ENCODE measurements around the gene CELSR1. TPM values are rescaled to one million over a fixed set of nuclear protein-coding genes. Genes with fewer than 3 reads are reported as not detected.

CELSR1 gene
- total RNA-seq, 1 experiment from 2014 or later: 30.7 TPM

DNA sequence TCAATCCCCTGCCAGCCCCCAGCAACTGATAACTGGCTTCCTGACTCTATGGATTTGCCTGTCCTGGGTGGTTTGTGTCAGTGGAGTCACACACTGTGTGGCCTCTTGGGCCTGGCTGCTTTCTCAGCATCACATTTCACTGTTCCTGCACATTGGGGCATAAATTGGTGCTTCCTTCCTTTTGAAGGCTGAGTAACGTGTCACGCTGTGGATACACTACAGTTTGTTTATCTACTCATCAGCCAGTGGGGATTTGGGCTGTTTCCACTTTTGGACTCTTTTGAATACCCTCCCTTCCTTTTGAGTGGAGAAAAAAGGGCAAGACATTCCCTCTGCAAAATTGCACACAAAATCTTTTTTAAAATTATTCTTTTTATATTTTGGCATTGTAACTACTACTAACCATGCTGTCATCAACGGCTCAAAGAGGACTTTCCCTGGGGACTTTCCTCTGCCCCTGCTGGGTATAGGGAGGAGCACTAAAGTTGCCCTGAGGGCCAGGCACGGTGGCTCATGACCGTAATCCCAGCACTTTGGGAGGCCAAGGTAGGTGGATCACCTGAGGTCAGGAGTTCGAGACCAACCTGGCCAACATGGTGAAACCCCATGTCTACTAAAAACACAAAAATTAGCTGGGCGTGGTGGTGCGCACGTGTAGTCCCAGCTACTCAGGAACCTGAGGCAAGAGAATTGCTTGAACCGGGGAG, 7.8 kb upstream of the CELSR1 start:
- intact Hi-C loops (cut with micrococcal nuclease; ENCODE audit: unreplicated experiment) (no loop called here), in situ Hi-C loops (cut with HindIII; ENCODE audit: low pct_unique_long_range_greater_than_20kb, low sequenced_read_pairs) (no loop called here)
- no peaks in the 10 kb centered on the region for H3K9me3 ChIP-seq (ENCODE audit: control insufficient read depth, insufficient read depth, low read depth, low read length)
- no peak overlapping the region for H3K4me3 ChIP-seq (ENCODE audit: low read depth in 2 of 2, low read length in 2 of 2)
- CTCF ChIA-PET: no interaction called here
- no peak for TF ChIP-seq POLR2AphosphoS5 (IDR thresholded peaks at IDR 0.05; ENCODE audit: low read depth, low read length)
- no peaks in the 10 kb centered on the region for H3K27me3 ChIP-seq (ENCODE audit: control insufficient read depth, insufficient read depth, low read length)
- H3K36me3 ChIP-seq (ENCODE audit: control insufficient read depth, insufficient read depth, low read length): no peaks in the 10 kb centered on the region
- no peak for DNase-seq (ENCODE audit: low read depth, low spot score)
- H3K27ac ChIP-seq (ENCODE audit: low read length): peak overlapping the region; percentile 54
- peak; percentile 47; the same call in 1 of the 2 replicates for ATAC-seq
- POLR2A ChIA-PET: no interaction called here
- H3K4me1 ChIP-seq (ENCODE audit: control insufficient read depth, insufficient read depth, low read length): peaks cover 29% of the 10 kb centered on the region
- no TSS peak for BruUV-seq (replicated peaks)

DNA sequence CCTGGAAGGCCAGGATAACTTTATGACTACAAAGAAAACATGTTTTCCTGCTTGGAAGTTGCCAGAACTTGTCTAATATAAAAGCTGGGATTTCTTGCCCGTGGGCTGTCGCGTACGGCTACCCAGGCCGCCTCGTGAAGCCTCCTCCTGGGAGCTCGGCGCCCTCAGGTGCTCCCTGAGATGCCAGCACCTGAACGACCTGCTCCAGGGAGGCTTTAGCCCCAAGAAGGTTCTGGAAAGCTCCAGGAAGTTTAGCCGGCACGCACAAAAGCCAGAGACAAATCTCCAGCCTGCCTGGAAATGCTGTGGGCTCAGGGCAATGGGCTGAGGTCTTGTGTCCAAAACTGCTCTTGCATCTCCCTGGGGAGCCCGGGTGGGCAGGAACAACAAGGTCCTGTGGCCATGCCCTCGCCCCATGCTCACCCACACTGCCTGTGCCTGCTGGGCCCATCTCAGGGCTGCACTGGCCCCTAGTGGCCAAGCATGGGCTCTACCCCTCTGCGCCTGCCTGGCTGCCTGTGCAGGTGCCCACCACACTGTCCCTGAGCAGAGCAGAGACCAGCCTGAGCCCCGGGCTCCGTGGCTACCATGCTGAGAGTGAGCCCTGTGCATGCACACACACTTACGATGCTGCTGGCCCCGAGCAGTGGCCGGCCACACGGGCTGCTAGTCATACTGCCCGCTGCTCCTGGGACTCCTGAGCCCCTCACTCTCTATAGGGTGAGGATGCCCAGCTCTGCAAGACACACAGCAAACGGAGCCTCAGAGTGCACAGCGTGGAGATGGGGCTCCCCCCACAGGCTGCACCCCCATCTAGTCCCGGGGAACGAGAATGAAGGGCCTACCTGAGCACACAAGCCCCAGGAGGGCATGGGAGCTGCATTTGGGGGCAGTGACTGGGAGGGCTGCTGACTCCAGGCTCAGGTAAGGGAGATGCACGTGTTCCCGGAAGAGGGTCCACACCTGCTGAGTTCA, 4.9 kb upstream of the CELSR1 start:
- Histone ChIP-seq H3K4me1 (ENCODE audit: control insufficient read depth, insufficient read depth, low read length) (peaks cover 27% of the 10 kb centered on the region), H3K4me3 (ENCODE audit: low read depth in 2 of 2, low read length in 2 of 2) (no peak overlapping the region), H3K9me3 (ENCODE audit: control insufficient read depth, insufficient read depth, low read depth, low read length) (no peaks in the 10 kb centered on the region), H3K27me3 (ENCODE audit: control insufficient read depth, insufficient read depth, low read length) (no peaks in the 10 kb centered on the region), H3K27ac (ENCODE audit: low read length) (peak overlapping the region; percentile 26; the same call in 1 of the 2 replicates), H3K36me3 (ENCODE audit: control insufficient read depth, insufficient read depth, low read length) (no peaks in the 10 kb centered on the region)
- no TSS peak for BruUV-seq (replicated peaks)
- TF ChIP-seq CTCF (IDR thresholded peaks at IDR 0.05): peak; percentile 93
- no peak for TF ChIP-seq SIN3A (IDR thresholded peaks at IDR 0.05; ENCODE audit: borderline replicate concordance, insufficient read depth, low read depth, low read length)
- no peak for TF ChIP-seq TCF7L2 (IDR thresholded peaks at IDR 0.05; ENCODE audit: low read depth, low read length)
- POLR2A ChIA-PET: no interaction called here
- DNase-seq (ENCODE audit: low read depth, low spot score) (no peak), ATAC-seq (peak; percentile 89)
- intact Hi-C loops (cut with micrococcal nuclease; ENCODE audit: unreplicated experiment): loop anchor here (2.0 kb wide), 1 partner anchor 175 kb away; no protein-coding TSS in a partner anchor
- in situ Hi-C loops (cut with HindIII; ENCODE audit: low pct_unique_long_range_greater_than_20kb, low sequenced_read_pairs): no loop called here
- CTCF ChIA-PET: interaction anchor here (0.7 to 2.0 kb wide), 2 partner anchors 10 to 175 kb away, joined by 3 to 15 read pairs; no protein-coding TSS in a partner anchor

DNA sequence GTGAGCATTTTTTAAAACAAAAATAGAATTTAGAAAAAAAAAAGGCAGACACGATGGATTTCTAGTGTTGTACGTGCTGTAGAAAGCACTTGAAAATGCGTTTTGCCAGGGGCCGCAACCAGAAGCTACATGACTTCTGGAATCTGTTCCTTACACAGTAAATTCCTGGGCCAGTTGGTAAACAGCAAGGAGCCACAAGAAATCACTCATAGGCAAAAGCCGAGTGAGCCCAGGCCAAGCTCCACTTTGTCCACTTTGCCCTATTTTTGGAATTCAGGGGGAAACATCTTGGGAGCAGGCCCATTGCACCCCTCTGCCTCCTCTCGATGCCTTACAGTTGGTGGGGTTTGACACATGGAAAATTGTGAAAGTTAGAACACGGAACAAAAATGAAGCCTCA, 4.1 kb upstream of the CELSR1 start:
- in situ Hi-C loops (cut with HindIII; ENCODE audit: low pct_unique_long_range_greater_than_20kb, low sequenced_read_pairs): no loop called here
- CTCF ChIA-PET: interaction anchor here (0.7 to 2.0 kb wide), 2 partner anchors 10 to 174 kb away, joined by 3 to 15 read pairs; no protein-coding TSS in a partner anchor

More for the DNA sequence above, 4.1 kb upstream of the CELSR1 start:
- TF ChIP-seq TCF7L2 (IDR thresholded peaks at IDR 0.05; ENCODE audit: low read depth, low read length) (no peak), SIN3A (IDR thresholded peaks at IDR 0.05; ENCODE audit: borderline replicate concordance, insufficient read depth, low read depth, low read length) (no peak), CTCF (IDR thresholded peaks at IDR 0.05) (no peak), POLR2AphosphoS5 (IDR thresholded peaks at IDR 0.05; ENCODE audit: low read depth, low read length) (no peak)
- TF ChIP-seq, protein P1, sequence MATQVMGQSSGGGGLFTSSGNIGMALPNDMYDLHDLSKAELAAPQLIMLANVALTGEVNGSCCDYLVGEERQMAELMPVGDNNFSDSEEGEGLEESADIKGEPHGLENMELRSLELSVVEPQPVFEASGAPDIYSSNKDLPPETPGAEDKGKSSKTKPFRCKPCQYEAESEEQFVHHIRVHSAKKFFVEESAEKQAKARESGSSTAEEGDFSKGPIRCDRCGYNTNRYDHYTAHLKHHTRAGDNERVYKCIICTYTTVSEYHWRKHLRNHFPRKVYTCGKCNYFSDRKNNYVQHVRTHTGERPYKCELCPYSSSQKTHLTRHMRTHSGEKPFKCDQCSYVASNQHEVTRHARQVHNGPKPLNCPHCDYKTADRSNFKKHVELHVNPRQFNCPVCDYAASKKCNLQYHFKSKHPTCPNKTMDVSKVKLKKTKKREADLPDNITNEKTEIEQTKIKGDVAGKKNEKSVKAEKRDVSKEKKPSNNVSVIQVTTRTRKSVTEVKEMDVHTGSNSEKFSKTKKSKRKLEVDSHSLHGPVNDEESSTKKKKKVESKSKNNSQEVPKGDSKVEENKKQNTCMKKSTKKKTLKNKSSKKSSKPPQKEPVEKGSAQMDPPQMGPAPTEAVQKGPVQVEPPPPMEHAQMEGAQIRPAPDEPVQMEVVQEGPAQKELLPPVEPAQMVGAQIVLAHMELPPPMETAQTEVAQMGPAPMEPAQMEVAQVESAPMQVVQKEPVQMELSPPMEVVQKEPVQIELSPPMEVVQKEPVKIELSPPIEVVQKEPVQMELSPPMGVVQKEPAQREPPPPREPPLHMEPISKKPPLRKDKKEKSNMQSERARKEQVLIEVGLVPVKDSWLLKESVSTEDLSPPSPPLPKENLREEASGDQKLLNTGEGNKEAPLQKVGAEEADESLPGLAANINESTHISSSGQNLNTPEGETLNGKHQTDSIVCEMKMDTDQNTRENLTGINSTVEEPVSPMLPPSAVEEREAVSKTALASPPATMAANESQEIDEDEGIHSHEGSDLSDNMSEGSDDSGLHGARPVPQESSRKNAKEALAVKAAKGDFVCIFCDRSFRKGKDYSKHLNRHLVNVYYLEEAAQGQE (IDR thresholded peaks at IDR 0.05; ENCODE audit: insufficient read depth in 1 of 2, low read depth in 2 of 2, low read length in 1 of 2): no peak
- no peak for ATAC-seq
- H3K4me1 ChIP-seq (ENCODE audit: control insufficient read depth, insufficient read depth, low read length): peaks cover 19% of the 10 kb centered on the region
- no peaks in the 10 kb centered on the region for H3K9me3 ChIP-seq (ENCODE audit: control insufficient read depth, insufficient read depth, low read depth, low read length)
- peak overlapping the region; percentile 26; the same call in 1 of the 2 replicates for H3K27ac ChIP-seq (ENCODE audit: low read length)
- intact Hi-C loops (cut with micrococcal nuclease; ENCODE audit: unreplicated experiment): no loop called here
- no TSS peak for BruUV-seq (replicated peaks)
- H3K27me3 ChIP-seq (ENCODE audit: control insufficient read depth, insufficient read depth, low read length): no peaks in the 10 kb centered on the region
- no peaks in the 10 kb centered on the region for H3K36me3 ChIP-seq (ENCODE audit: control insufficient read depth, insufficient read depth, low read length)
- POLR2A ChIA-PET: no interaction called here
- no peak for DNase-seq (ENCODE audit: low read depth, low spot score)
- H3K4me3 ChIP-seq (ENCODE audit: low read depth in 2 of 2, low read length in 2 of 2): no peak overlapping the region
